Prostate gland (tissue), 2 donors: ENCODE results near the gene SETD2.

ENCODE experiments used
- POLR2A ChIP-seq: fragments of 450-650 bp; IDR thresholded peaks from one replicate; pipeline ENCODE4 v1.6.1; 2016; ENCODE audit warnings: antibody characterized with exemption, mild to moderate bottlenecking
- POLR2AphosphoS5 ChIP-seq: sonication (generic); formaldehyde crosslinking; IDR thresholded peaks from one replicate; pipeline ENCODE4 v1.6.1; 2017; ENCODE audit warnings: antibody characterized with exemption
- TF ChIP-seq, protein P1 (sequence below), 4 experiments: fragments of 200-600 bp in 2 of 4; fragments of 450-650 bp in 2 of 4; sonication (generic) in 2 of 4; IDR thresholded peaks; 1 replicate in 3 of 4; 2 replicates in 1 of 4; pipeline ENCODE4 v1.5.1; 2016 to 2019; ENCODE audit warnings: antibody characterized with exemption in 4 of 4, mild to moderate bottlenecking in 2 of 4, moderate library complexity in 2 of 4

DNA sequence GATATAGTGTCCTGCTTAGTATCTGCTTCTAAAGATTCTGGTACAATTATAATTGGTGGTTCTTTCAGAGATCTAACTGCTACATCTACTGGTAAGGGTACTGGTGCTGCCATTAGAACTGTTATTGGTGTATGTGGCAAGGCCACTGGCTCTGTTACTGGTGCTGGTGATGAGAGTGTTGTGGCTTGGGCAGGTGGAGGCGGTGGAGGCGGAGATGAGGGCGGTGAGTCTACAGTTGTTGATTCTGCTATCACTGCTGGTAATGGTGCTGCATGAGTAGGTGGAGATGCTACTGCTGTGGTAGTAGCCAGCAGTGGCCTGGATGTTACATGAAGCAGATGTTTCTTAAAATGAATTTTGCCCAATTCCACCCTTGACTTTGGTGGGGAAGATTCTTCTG lies 40.1 kb downstream of the SETD2 start:
- TF ChIP-seq, protein P1, sequence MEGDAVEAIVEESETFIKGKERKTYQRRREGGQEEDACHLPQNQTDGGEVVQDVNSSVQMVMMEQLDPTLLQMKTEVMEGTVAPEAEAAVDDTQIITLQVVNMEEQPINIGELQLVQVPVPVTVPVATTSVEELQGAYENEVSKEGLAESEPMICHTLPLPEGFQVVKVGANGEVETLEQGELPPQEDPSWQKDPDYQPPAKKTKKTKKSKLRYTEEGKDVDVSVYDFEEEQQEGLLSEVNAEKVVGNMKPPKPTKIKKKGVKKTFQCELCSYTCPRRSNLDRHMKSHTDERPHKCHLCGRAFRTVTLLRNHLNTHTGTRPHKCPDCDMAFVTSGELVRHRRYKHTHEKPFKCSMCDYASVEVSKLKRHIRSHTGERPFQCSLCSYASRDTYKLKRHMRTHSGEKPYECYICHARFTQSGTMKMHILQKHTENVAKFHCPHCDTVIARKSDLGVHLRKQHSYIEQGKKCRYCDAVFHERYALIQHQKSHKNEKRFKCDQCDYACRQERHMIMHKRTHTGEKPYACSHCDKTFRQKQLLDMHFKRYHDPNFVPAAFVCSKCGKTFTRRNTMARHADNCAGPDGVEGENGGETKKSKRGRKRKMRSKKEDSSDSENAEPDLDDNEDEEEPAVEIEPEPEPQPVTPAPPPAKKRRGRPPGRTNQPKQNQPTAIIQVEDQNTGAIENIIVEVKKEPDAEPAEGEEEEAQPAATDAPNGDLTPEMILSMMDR (IDR thresholded peaks at IDR 0.05), result no peak
- TF ChIP-seq POLR2AphosphoS5 (no peak), POLR2A (no peak)
